ENCODE data around the gene THAP11.
"Not testable (repeated sequence)": the region's sequence is repeated elsewhere in the genome, so short reads cannot be mapped to it uniquely, and the experiment has no call there.

THAP11 gene

GRCh38 chr16:67858500-67858899 lies 16.4 kb downstream of the THAP11 start:
- no peaks in the 10 kb centered on the region for H3K36me3 ChIP-seq (ENCODE audit: control insufficient read depth, insufficient read depth, low read length)
- H3K79me2 ChIP-seq: peaks cover 63% of the 10 kb centered on the region
- H3K4me1 ChIP-seq: peaks cover 14% of the 10 kb centered on the region
- peak overlapping the region; percentile 62 for H3K27ac ChIP-seq
- H3K9ac ChIP-seq: no peak overlapping the region
- no peak overlapping the region for H3K4me3 ChIP-seq (ENCODE audit: low read depth, low read length)
- no peak for TF ChIP-seq CTCF (IDR thresholded peaks at IDR 0.05)
- H2AFZ ChIP-seq: no peak overlapping the region
- no peaks in the 10 kb centered on the region for H3K27me3 ChIP-seq (ENCODE audit: control insufficient read depth, insufficient read depth, low read length)
- H3K4me2 ChIP-seq (ENCODE audit: low read length): no peak overlapping the region
- no peaks in the 10 kb centered on the region for H3K9me3 ChIP-seq (ENCODE audit: control insufficient read depth, low read length)

- no peak for TF ChIP-seq CTCF (IDR thresholded peaks at IDR 0.05)
- Histone ChIP-seq H3K4me2 (ENCODE audit: low read length) (no peak overlapping the region), H3K27ac (no peak overlapping the region), H3K4me1 (peaks cover 9% of the 10 kb centered on the region), H3K79me2 (peaks cover 42% of the 10 kb centered on the region), H3K9ac (no peak overlapping the region), H2AFZ (no peak overlapping the region), H3K4me3 (ENCODE audit: low read depth, low read length) (no peak overlapping the region), H3K36me3 (ENCODE audit: control insufficient read depth, insufficient read depth, low read length) (no peaks in the 10 kb centered on the region), H3K27me3 (ENCODE audit: control insufficient read depth, insufficient read depth, low read length) (no peaks in the 10 kb centered on the region), H3K9me3 (ENCODE audit: control insufficient read depth, low read length) (no peaks in the 10 kb centered on the region)
Observed at GRCh38 chr16:67860589-67861398, 18.7 kb downstream of the THAP11 start.

- no peaks in the 10 kb centered on the region for H3K27me3 ChIP-seq (ENCODE audit: control insufficient read depth, insufficient read depth, low read length)
- H2AFZ ChIP-seq: no peak overlapping the region
- peaks cover 6% of the 10 kb centered on the region for H3K4me1 ChIP-seq
- H3K4me3 ChIP-seq (ENCODE audit: low read depth, low read length): no peak overlapping the region
- no peak for TF ChIP-seq CTCF (IDR thresholded peaks at IDR 0.05)
- H3K9me3 ChIP-seq (ENCODE audit: control insufficient read depth, low read length): no peaks in the 10 kb centered on the region
- H3K27ac ChIP-seq: no peak overlapping the region
- H3K9ac ChIP-seq: no peak overlapping the region
- no peak overlapping the region for H3K4me2 ChIP-seq (ENCODE audit: low read length)
- no peaks in the 10 kb centered on the region for H3K36me3 ChIP-seq (ENCODE audit: control insufficient read depth, insufficient read depth, low read length)
- peaks cover 34% of the 10 kb centered on the region for H3K79me2 ChIP-seq
Observed at GRCh38 chr16:67861877-67862276, 19.8 kb downstream of the THAP11 start.

- H3K4me2 ChIP-seq (ENCODE audit: low read length): no peak overlapping the region
- no peak overlapping the region for H3K4me3 ChIP-seq (ENCODE audit: low read depth, low read length)
- H3K9me3 ChIP-seq (ENCODE audit: control insufficient read depth, low read length): no peaks in the 10 kb centered on the region
- H3K4me1 ChIP-seq: no peaks in the 10 kb centered on the region
- no peak for TF ChIP-seq CTCF (IDR thresholded peaks at IDR 0.05)
- H3K9ac ChIP-seq: no peak overlapping the region
- H2AFZ ChIP-seq: no peak overlapping the region
- H3K36me3 ChIP-seq (ENCODE audit: control insufficient read depth, insufficient read depth, low read length): no peaks in the 10 kb centered on the region
- peak overlapping the region; percentile 29 for H3K27ac ChIP-seq
- H3K27me3 ChIP-seq (ENCODE audit: control insufficient read depth, insufficient read depth, low read length): no peaks in the 10 kb centered on the region
- H3K79me2 ChIP-seq: peaks cover 29% of the 10 kb centered on the region
Observed at GRCh38 chr16:67862623-67863583, 20.8 kb downstream of the THAP11 start.

- H3K27ac ChIP-seq; H3K4me1 ChIP-seq; H3K9me3 ChIP-seq (ENCODE audit: control insufficient read depth, low read length); H3K4me2 ChIP-seq (ENCODE audit: low read length); H3K9ac ChIP-seq; H2AFZ ChIP-seq; H3K27me3 ChIP-seq (ENCODE audit: control insufficient read depth, insufficient read depth, low read length); H3K36me3 ChIP-seq (ENCODE audit: control insufficient read depth, insufficient read depth, low read length); H3K4me3 ChIP-seq (ENCODE audit: low read depth, low read length): not testable (repeated sequence)
- H3K79me2 ChIP-seq: peaks cover 20% of the 10 kb centered on the region
Observed at GRCh38 chr16:67864044-67864443, 21.9 kb downstream of the THAP11 start.
